ENCODE results near the gene PELI2. TPM values are rescaled to one million over a fixed set of nuclear protein-coding genes. Genes with fewer than 3 reads are reported as not detected.

Gene PELI2
- total and polyA plus RNA-seq, 9 donors: 13.0 to 36.8 (median 28.5) TPM

- Histone ChIP-seq H3K27me3 (no peaks in the 10 kb centered on the region), H3K9me3 (no peaks in the 10 kb centered on the region), H3K36me3 (no peaks in the 10 kb centered on the region), H3K27ac (no peak overlapping the region), H3K4me1 (ENCODE audit: insufficient read depth) (peaks cover 6% of the 10 kb centered on the region), H3K4me3 (no peak overlapping the region)
- DNase-seq: no peak
- no peak for TF ChIP-seq EP300 (IDR thresholded peaks at IDR 0.05)
- no peak for TF ChIP-seq POLR2A (IDR thresholded peaks at IDR 0.05)
- TF ChIP-seq CTCF (IDR thresholded peaks at IDR 0.05): no peak
- 88 to 90% (median 88%) methylated on average over 9 of the region's 9 CpGs for WGBS, 3 donors
- intact Hi-C loops (cut with DNase I): no loop called here
Observed at GRCh38 chr14:56137849-56138248, 19.6 kb downstream of the PELI2 start.

- 60 to 72% (median 70%) methylated on average over 2 of the region's 2 CpGs for whole genome bisulfite sequencing, 3 donors
- Histone ChIP-seq H3K4me1 (ENCODE audit: insufficient read depth) (peaks cover 6% of the 10 kb centered on the region), H3K27me3 (no peaks in the 10 kb centered on the region), H3K27ac (no peak overlapping the region), H3K9me3 (no peaks in the 10 kb centered on the region), H3K4me3 (no peak overlapping the region), H3K36me3 (no peaks in the 10 kb centered on the region)
- no peak for DNase-seq
- intact Hi-C loops (cut with DNase I): no loop called here
- TF ChIP-seq POLR2A (IDR thresholded peaks at IDR 0.05) (no peak), CTCF (IDR thresholded peaks at IDR 0.05) (no peak), EP300 (IDR thresholded peaks at IDR 0.05) (no peak)
Observed at GRCh38 chr14:56138928-56139327, 20.7 kb downstream of the PELI2 start.

GRCh38 chr14:56142314-56142713, 24.1 kb downstream of the PELI2 start:
- Histone ChIP-seq H3K9me3 (no peaks in the 10 kb centered on the region), H3K4me3 (no peak overlapping the region), H3K27ac (no peak overlapping the region), H3K4me1 (ENCODE audit: insufficient read depth) (peaks cover 10% of the 10 kb centered on the region), H3K27me3 (no peaks in the 10 kb centered on the region), H3K36me3 (no peaks in the 10 kb centered on the region)
- intact Hi-C loops (cut with DNase I): no loop called here
- DNase-seq: no peak
- TF ChIP-seq POLR2A (IDR thresholded peaks at IDR 0.05) (no peak), CTCF (IDR thresholded peaks at IDR 0.05) (no peak), EP300 (IDR thresholded peaks at IDR 0.05) (no peak)
- 94 to 98% (median 96%) methylated on average over 4 of the region's 4 CpGs for WGBS, 3 donors

- TF ChIP-seq EP300 (IDR thresholded peaks at IDR 0.05) (no peak), CTCF (IDR thresholded peaks at IDR 0.05) (no peak), POLR2A (IDR thresholded peaks at IDR 0.05) (no peak)
- no peaks in the 10 kb centered on the region for H3K36me3 ChIP-seq
- no peaks in the 10 kb centered on the region for H3K27me3 ChIP-seq
- no peaks in the 10 kb centered on the region for H3K9me3 ChIP-seq
- intact Hi-C loops (cut with DNase I): no loop called here
- no peak overlapping the region for H3K4me3 ChIP-seq
- WGBS, 3 donors: 85 to 96% (median 88%) methylated on average over 1 of the region's 1 CpG
- H3K27ac ChIP-seq: no peak overlapping the region
- DNase-seq: no peak
- H3K4me1 ChIP-seq (ENCODE audit: insufficient read depth): peaks cover 8% of the 10 kb centered on the region
Observed at GRCh38 chr14:56143025-56143424, 24.8 kb downstream of the PELI2 start.

GRCh38 chr14:56144176-56144575, 26.0 kb downstream of the PELI2 start:
- Histone ChIP-seq H3K9me3 (no peaks in the 10 kb centered on the region), H3K4me3 (no peak overlapping the region), H3K36me3 (no peaks in the 10 kb centered on the region), H3K27me3 (no peaks in the 10 kb centered on the region), H3K4me1 (ENCODE audit: insufficient read depth) (peaks cover 13% of the 10 kb centered on the region), H3K27ac (no peak overlapping the region)
- TF ChIP-seq POLR2A (IDR thresholded peaks at IDR 0.05): no peak
- no peak for TF ChIP-seq EP300 (IDR thresholded peaks at IDR 0.05)
- no peak for TF ChIP-seq CTCF (IDR thresholded peaks at IDR 0.05)
- no peak for DNase-seq
- intact Hi-C loops (cut with DNase I): no loop called here
- WGBS, 3 donors: 92 to 100% (median 98%) methylated on average over 1 of the region's 1 CpG

All from ovary (tissue), 9 donors.